Trophoblast cell (in vitro differentiated cells and primary cell): Measurements from ENCODE around the gene INO80.
A peak's percentile ranks its signal among the peaks of the same experiment; 100 is the strongest.

ENCODE experiments used
- DNase-seq, 2 donors: peaks; one replicate each; pipeline ENCODE4 v3.0.0-alpha.2; 2016
- H2AFZ ChIP-seq: 2 replicates; pipeline ENCODE4 v1.6.1; 2013; ENCODE audit warnings: low read length, moderate library complexity, mild to moderate bottlenecking; ENCODE audit not compliant: insufficient read depth, poor library complexity
- H2AK5ac ChIP-seq: 2 replicates; pipeline ENCODE4 v1.6.1; 2013; ENCODE audit warnings: mild to moderate bottlenecking, low read length
- H2BK120ac ChIP-seq: 2 replicates; pipeline ENCODE4 v1.6.1; 2013; ENCODE audit warnings: low read length, mild to moderate bottlenecking, moderate library complexity; ENCODE audit not compliant: insufficient read depth, poor library complexity
- H2BK12ac ChIP-seq: 2 replicates; pipeline ENCODE4 v1.6.1; 2013; ENCODE audit warnings: mild to moderate bottlenecking, low read length, moderate library complexity
- H2BK5ac ChIP-seq: 2 replicates; pipeline ENCODE4 v1.6.1; 2013; ENCODE audit warnings: low read length, low read depth, moderate library complexity, mild to moderate bottlenecking; ENCODE audit not compliant: poor library complexity
- H3K14ac ChIP-seq: 2 replicates; pipeline ENCODE4 v1.6.1; 2013; ENCODE audit warnings: mild to moderate bottlenecking, low read length
- H3K18ac ChIP-seq: 2 replicates; pipeline ENCODE4 v1.6.1; 2013; ENCODE audit warnings: mild to moderate bottlenecking, low read length
- H3K23ac ChIP-seq: 2 replicates; pipeline ENCODE4 v1.6.1; 2013; ENCODE audit warnings: low read length
- H3K27ac ChIP-seq: 2 replicates; pipeline ENCODE4 v1.5.1; 2013; ENCODE audit warnings: low read depth, mild to moderate bottlenecking, inconsistent platforms, low read length, moderate library complexity
- H3K27me3 ChIP-seq: 2 replicates; pipeline ENCODE4 v1.6.1; 2013; ENCODE audit warnings: inconsistent platforms, mild to moderate bottlenecking, low read length, moderate library complexity; ENCODE audit not compliant: insufficient read depth
- H3K36me3 ChIP-seq, 2 experiments: 1 replicate in 1 of 2; 2 replicates in 1 of 2; pipeline ENCODE4 v1.6.1; 2013; ENCODE audit warnings: low read length in 2 of 2, mild to moderate bottlenecking in 2 of 2, moderate library complexity in 1 of 2; ENCODE audit not compliant: insufficient read depth in 2 of 2, control insufficient read depth in 1 of 2
- H3K4ac ChIP-seq: 2 replicates; pipeline ENCODE4 v1.6.1; 2013; ENCODE audit warnings: low read depth, mild to moderate bottlenecking, low read length, moderate library complexity
- H3K4me1 ChIP-seq, 2 experiments: 1 replicate in 1 of 2; 2 replicates in 1 of 2; pipeline ENCODE4 v1.6.1; 2013; ENCODE audit warnings: low read length in 2 of 2, mild to moderate bottlenecking in 2 of 2, moderate library complexity in 1 of 2; ENCODE audit not compliant: insufficient read depth in 2 of 2, control insufficient read depth in 1 of 2
- H3K4me2 ChIP-seq: 2 replicates; pipeline ENCODE4 v1.6.1; 2013; ENCODE audit warnings: inconsistent platforms, mild to moderate bottlenecking, low read length, moderate library complexity
- H3K4me3 ChIP-seq: 2 replicates; pipeline ENCODE4 v1.5.1; 2013; ENCODE audit warnings: mild to moderate bottlenecking, low read depth, low read length, inconsistent platforms
- H3K79me1 ChIP-seq: one replicate; pipeline ENCODE4 v1.6.1; 2013; ENCODE audit warnings: low read length
- H3K79me2 ChIP-seq: 2 replicates; pipeline ENCODE4 v1.6.1; 2013; ENCODE audit warnings: low read length, mild to moderate bottlenecking; ENCODE audit not compliant: control insufficient read depth, insufficient read depth, poor library complexity
- H3K9ac ChIP-seq: 2 replicates; pipeline ENCODE4 v1.6.1; 2013; ENCODE audit warnings: mild to moderate bottlenecking, low read length
- H3K9me3 ChIP-seq: 2 replicates; pipeline ENCODE4 v1.6.1; 2013; ENCODE audit warnings: low read depth, mild to moderate bottlenecking, control low read depth, inconsistent platforms, low read length; ENCODE audit not compliant: insufficient read depth
- H4K12ac ChIP-seq: 2 replicates; pipeline ENCODE4 v1.6.1; 2013; ENCODE audit warnings: low read depth, mild to moderate bottlenecking, low read length, moderate library complexity
- H4K8ac ChIP-seq: 2 replicates; pipeline ENCODE4 v1.6.1; 2013; ENCODE audit warnings: low read depth, mild to moderate bottlenecking, low read length, moderate library complexity
- H4K91ac ChIP-seq: one replicate; pipeline ENCODE4 v1.6.1; 2013; ENCODE audit warnings: low read depth, mild to moderate bottlenecking, low read length, moderate library complexity
- whole genome bisulfite sequencing: extraction: QIAGEN DNeasy Blood & Tissue Kit; methylation state at CpG from one replicate; pipeline ENCODE4 v1.1.7; 2013; ENCODE audit warnings: missing lambda C conversion rate; ENCODE audit not compliant: insufficient read length, insufficient coverage; ENCODE audit errors: extremely low coverage; 5-methylcytosine and 5-hydroxymethylcytosine counted together

INO80 gene

DNA sequence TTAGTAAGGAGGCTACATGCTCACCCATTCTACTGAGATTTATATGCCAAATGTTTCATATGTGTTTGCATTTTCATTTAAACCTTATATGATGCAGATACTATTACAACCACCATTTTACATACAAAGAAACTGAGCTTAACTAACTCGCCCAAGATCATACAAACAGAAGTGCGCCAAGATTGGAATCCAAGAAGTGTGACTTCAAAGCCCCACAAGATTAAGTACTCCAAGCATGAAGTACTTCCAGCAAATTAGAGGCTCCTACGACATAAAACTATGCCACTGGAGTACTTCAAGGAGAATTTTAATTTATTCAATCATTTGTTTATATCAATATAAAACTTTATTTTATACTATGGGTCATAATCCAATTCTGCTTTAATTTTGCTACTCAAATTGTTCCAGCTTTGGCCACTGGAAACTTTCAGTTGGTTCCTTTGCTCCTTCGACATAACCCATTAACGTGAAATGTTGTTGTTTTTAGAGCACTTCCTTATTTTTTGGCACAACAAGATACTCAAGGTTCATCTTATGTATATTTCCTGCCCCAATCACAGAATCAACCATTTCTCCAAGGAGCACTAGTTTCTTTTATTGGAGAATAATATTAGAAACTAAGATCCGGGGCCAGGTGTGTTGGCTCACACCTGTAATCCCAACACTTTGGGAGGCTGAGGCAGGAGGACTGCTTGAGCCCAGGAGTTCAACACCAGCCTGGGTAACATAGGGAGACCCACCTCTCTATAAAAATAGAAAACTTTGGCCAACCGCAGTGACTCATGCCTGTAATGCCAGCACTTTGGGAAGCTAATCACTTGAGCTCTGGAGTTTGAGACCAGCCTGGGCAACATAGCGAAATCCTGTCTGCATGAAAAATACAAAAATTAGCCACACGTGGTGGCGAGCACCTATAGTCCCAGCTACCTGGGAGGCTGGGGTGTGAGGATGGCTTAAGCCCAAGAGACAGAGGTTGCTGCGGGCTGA lies 10.4 kb downstream of the INO80 start:
- Histone ChIP-seq H3K79me2 (peaks cover 3% of the 10 kb centered on the region), H3K9ac (no peak overlapping the region)
- no peak for DNase-seq

DNA sequence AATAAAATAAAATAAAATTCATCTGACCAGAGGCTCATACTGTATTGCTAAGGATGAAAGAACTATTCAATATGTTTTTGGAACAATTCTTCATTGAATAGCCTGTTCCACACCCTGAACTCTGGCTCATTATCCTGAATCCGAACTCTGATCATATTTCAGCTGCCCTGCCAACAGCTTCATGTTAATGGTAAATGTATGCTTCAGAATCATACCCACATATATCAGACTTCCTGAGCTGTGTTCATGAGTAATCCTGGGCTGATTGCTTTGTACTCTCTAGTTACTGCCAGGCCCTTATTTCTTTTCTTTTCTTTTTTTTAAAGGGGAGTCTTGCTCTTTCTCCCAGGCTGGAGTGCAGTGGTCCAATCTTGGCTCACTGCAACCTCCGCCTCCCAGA lies 11.8 kb downstream of the INO80 start:
- Histone ChIP-seq H3K23ac (no peak overlapping the region), H3K4ac (no peak overlapping the region), H3K79me1 (no peaks in the 10 kb centered on the region), H3K9me3 (no peaks in the 10 kb centered on the region), H3K36me3 (peaks cover 3 to 4% of the 10 kb centered on the region in 2 experiments), H3K18ac (no peak overlapping the region), H4K8ac (no peak overlapping the region), H2AK5ac (no peak overlapping the region), H3K4me3 (no peak overlapping the region), H3K79me2 (peaks cover 2% of the 10 kb centered on the region), H3K4me2 (no peak overlapping the region), H3K27me3 (no peaks in the 10 kb centered on the region), H2BK5ac (no peak overlapping the region), H4K91ac (no peak overlapping the region), H2BK120ac (no peak overlapping the region), H2BK12ac (no peak overlapping the region), H3K4me1 (no peaks in the 10 kb centered on the region), H4K12ac (no peak overlapping the region), H2AFZ (no peak overlapping the region), H3K27ac (no peak overlapping the region), H3K9ac (no peak overlapping the region), H3K14ac (no peak overlapping the region)
- no peak for DNase-seq
- WGBS: no CpG with 5 or more reads among the region's 2 CpGs

More for the DNA sequence above, 10.4 kb downstream of the INO80 start:
- Histone ChIP-seq H3K27ac (no peak overlapping the region), H3K23ac (no peak overlapping the region), H3K79me1 (no peaks in the 10 kb centered on the region), H2BK5ac (no peak overlapping the region), H3K4me2 (no peak overlapping the region), H2AK5ac (no peak overlapping the region), H3K14ac (no peak overlapping the region), H3K27me3 (no peaks in the 10 kb centered on the region), H3K9me3 (no peaks in the 10 kb centered on the region), H4K8ac (no peak overlapping the region), H3K18ac (no peak overlapping the region), H2AFZ (no peak overlapping the region), H4K12ac (peak overlapping the region; percentile 81), H3K4me3 (no peak overlapping the region), H4K91ac (no peak overlapping the region), H3K4ac (peak overlapping the region; percentile 25), H3K36me3 (peaks cover 7% of the 10 kb centered on the region in 2 experiments), H3K4me1 (no peaks in the 10 kb centered on the region), H2BK12ac (no peak overlapping the region), H2BK120ac (no peak overlapping the region)
- no CpG with 5 or more reads among the region's 11 CpGs for WGBS

DNA sequence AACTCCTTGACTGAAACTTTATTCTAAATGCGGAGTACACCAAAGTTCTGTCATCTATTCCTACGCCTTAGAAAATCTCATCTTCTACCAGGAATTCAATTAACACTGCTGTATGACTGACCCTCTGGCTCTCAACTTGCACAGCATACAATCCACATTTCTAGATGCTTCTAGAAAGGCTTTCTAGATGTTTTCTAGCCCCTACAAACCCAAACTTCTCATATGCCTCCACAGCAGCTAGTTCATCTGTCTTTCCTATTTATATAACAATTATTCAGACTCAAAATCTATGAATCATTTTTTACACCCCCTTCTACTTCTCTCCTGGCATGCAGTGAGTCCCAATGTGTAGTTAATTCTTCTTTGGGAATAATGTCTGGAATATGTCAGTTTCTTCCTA lies 13.2 kb downstream of the INO80 start:
- Histone ChIP-seq H4K8ac (no peak overlapping the region), H3K4me3 (no peak overlapping the region), H3K18ac (no peak overlapping the region), H3K27me3 (no peaks in the 10 kb centered on the region), H2BK120ac (no peak overlapping the region), H3K14ac (no peak overlapping the region), H3K4ac (no peak overlapping the region), H3K4me2 (no peak overlapping the region), H2AK5ac (no peak overlapping the region), H3K4me1 (no peaks in the 10 kb centered on the region), H2BK12ac (no peak overlapping the region), H4K12ac (no peak overlapping the region), H3K36me3 (peaks cover 4 to 5% of the 10 kb centered on the region in 2 experiments), H3K9ac (no peak overlapping the region), H2AFZ (no peak overlapping the region), H3K79me2 (peaks cover 2% of the 10 kb centered on the region), H3K27ac (no peak overlapping the region), H2BK5ac (no peak overlapping the region), H3K79me1 (no peaks in the 10 kb centered on the region), H3K23ac (no peak overlapping the region), H4K91ac (no peak overlapping the region), H3K9me3 (no peaks in the 10 kb centered on the region)
- DNase-seq: no peak
- WGBS: no CpG with 5 or more reads among the region's 2 CpGs

DNA sequence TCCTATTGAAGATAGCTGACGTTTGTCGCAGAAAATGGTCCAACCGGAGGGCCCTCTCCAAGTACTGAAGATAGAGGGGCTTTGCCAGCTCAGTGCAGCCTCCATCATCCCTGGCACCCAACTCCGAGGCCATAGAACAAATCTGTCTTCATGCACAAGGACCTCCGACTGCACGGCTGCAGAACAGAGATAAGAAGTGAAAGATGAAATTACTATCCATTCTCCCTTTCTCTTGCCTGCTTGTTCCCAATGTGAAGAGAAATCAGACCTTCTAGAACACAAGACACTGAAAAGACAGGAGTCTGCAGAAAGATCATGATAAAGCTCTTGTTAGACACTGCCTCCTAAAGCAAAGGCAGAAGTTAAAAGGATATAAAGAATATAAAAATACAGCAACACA lies 19.9 kb downstream of the INO80 start:
- no peaks in the 10 kb centered on the region for H3K4me1 ChIP-seq
- H2BK12ac ChIP-seq: no peak overlapping the region
- H4K12ac ChIP-seq: no peak overlapping the region
- no peak overlapping the region for H3K23ac ChIP-seq
- H3K36me3 ChIP-seq: peaks cover 17 to 27% of the 10 kb centered on the region in 2 experiments
- H3K14ac ChIP-seq: no peak overlapping the region
- no peak overlapping the region for H4K8ac ChIP-seq
- WGBS: no CpG with 5 or more reads among the region's 6 CpGs
- no peak overlapping the region for H2AK5ac ChIP-seq
- no peak for DNase-seq
- no peak overlapping the region for H2BK120ac ChIP-seq
- no peak overlapping the region for H3K4me3 ChIP-seq
- H3K9ac ChIP-seq: no peak overlapping the region
- no peak overlapping the region for H3K4me2 ChIP-seq
- H3K4ac ChIP-seq: no peak overlapping the region
- no peak overlapping the region for H3K27ac ChIP-seq
- no peaks in the 10 kb centered on the region for H3K79me2 ChIP-seq
- no peaks in the 10 kb centered on the region for H3K27me3 ChIP-seq
- no peak overlapping the region for H2BK5ac ChIP-seq
- H3K79me1 ChIP-seq: no peaks in the 10 kb centered on the region
- H3K18ac ChIP-seq: no peak overlapping the region
- no peak overlapping the region for H2AFZ ChIP-seq
- no peak overlapping the region for H4K91ac ChIP-seq
- H3K9me3 ChIP-seq: no peaks in the 10 kb centered on the region
